ENCODE measurements around the gene REM2. TPM values are rescaled to one million over a fixed set of nuclear protein-coding genes. Genes with fewer than 3 reads are reported as not detected.
A peak's percentile ranks its signal among the peaks of the same experiment; 100 is the strongest.

The REM2 gene
- total RNA-seq, 1 experiment from 2014 or later: 0.18 TPM

DNA sequence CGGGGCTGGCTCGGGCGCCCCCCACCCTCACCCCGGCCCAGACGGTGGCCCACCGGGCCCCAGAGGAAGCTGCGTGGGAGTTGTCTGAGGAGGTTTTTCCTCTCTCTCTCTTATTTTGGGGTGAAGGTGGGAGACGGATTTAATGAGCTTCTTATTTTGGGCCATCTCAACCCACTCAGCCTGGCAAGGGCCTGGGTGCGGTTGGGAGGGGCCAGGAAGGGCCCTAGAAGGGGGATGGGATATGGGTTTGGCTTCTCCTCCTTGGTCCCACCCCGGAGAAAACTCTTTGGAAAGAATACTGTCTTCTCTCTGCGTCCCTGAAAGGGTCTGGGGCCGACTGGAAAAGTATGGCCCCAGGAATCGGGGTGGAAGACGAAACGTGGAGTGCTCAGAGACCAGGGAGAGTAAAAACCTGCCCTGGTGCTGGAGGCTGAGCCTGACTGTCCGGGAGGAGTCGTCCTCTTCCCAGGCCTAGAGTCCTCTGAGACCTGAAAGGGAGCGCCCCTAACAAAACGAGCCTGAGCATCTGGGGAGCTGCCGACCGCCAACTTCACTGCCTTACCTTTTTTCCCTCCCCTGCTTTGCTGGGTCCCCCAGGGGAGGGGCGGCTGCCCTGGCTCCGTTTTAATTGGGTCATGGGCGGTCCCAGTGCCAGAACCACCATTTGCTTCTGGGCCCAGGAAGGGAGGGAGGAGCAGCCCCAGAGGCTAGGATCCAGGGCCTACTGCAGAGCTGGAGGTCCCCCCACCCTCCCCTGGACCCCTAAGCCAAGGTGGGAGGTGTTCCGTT is 45.1 kb upstream of the REM2 start:
- Histone ChIP-seq H3K9me3 (ENCODE audit: low read length) (no peaks in the 10 kb centered on the region), H3F3A (ENCODE audit: low read length, unreplicated experiment) (peaks cover 6% of the 10 kb centered on the region), H3K27ac (ENCODE audit: low read length) (peak overlapping the region; percentile 47), H3K4me2 (ENCODE audit: low read length) (peak overlapping the region; percentile 90), H3K4me1 (ENCODE audit: insufficient read depth, low read length) (peaks cover 22% of the 10 kb centered on the region; the same call in 1 of the 2 replicates), H3K9ac (ENCODE audit: low read length) (peak overlapping the region; percentile 94), H3K27me3 (ENCODE audit: low read length) (no peaks in the 10 kb centered on the region), H3K36me3 (ENCODE audit: low read depth, low read length) (peaks cover 23% of the 10 kb centered on the region; the same call in 1 of the 2 replicates), H2AFZ (ENCODE audit: low read length) (peak overlapping the region; percentile 66), H3K4me3 (ENCODE audit: low read length) (peak overlapping the region; percentile 93), H3K79me2 (ENCODE audit: low read length) (peaks cover 43% of the 10 kb centered on the region), H4K20me1 (ENCODE audit: low read length) (no peaks in the 10 kb centered on the region), H3K9me2 (replicated peaks; ENCODE audit: low read length) (no peaks in the 10 kb centered on the region)
- CTCF ChIA-PET: interaction anchor here (0.9 to 2.5 kb wide), 2 partner anchors 13 to 248 kb away, joined by 3 to 11 read pairs; no protein-coding TSS in a partner anchor
- DNase-seq (peak; percentile 51), ATAC-seq (peak; percentile 37)
- POLR2A ChIA-PET (ENCODE audit: unreplicated experiment): interaction anchor here (0.5 to 2.1 kb wide), 3 partner anchors 13 to 248 kb away, joined by 3 to 14 read pairs (median 7); partner anchors contain the start of gene DAD1
- TF ChIP-seq EZH2phosphoT487 (IDR thresholded peaks at IDR 0.05; ENCODE audit: borderline replicate concordance, low read length) (no peak), EZH2 (IDR thresholded peaks at IDR 0.05; ENCODE audit: low read length, unreplicated experiment) (no peak)
- TF ChIP-seq, protein P1, sequence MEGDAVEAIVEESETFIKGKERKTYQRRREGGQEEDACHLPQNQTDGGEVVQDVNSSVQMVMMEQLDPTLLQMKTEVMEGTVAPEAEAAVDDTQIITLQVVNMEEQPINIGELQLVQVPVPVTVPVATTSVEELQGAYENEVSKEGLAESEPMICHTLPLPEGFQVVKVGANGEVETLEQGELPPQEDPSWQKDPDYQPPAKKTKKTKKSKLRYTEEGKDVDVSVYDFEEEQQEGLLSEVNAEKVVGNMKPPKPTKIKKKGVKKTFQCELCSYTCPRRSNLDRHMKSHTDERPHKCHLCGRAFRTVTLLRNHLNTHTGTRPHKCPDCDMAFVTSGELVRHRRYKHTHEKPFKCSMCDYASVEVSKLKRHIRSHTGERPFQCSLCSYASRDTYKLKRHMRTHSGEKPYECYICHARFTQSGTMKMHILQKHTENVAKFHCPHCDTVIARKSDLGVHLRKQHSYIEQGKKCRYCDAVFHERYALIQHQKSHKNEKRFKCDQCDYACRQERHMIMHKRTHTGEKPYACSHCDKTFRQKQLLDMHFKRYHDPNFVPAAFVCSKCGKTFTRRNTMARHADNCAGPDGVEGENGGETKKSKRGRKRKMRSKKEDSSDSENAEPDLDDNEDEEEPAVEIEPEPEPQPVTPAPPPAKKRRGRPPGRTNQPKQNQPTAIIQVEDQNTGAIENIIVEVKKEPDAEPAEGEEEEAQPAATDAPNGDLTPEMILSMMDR (conservative IDR thresholded peaks at IDR 0.05; ENCODE audit: low read depth, low read length): no peak
- intact Hi-C loops (cut with micrococcal nuclease): loop anchor here (1.0 kb wide), 1 partner anchor 13 kb away; no protein-coding TSS in a partner anchor
- BruUV-seq (replicated peaks): TSS peak; percentile 67

DNA sequence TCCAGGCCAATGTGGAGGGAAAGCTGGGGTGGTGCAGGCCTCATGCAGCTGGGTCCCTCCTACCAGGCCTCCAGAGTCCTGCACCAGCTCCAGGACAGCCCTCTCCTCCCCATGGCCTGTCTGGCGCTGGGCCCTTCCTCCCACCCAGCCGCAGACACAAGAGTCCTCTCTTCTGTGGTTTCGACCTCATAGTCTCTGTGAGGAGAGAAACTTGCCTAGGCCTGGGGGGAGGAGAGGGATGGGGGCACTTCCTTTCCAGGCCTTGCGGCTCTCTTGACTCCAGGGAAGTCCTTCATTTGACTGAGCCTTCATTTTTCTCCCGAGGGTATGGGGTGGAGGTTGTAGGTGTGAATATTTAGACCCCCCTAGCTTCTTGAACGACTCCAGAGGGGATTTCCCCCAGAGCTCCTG is 44.4 kb upstream of the REM2 start:
- Histone ChIP-seq H3K27ac (ENCODE audit: low read length) (no peak overlapping the region), H3K9me2 (replicated peaks; ENCODE audit: low read length) (no peaks in the 10 kb centered on the region), H3K9me3 (ENCODE audit: low read length) (no peaks in the 10 kb centered on the region), H3K27me3 (ENCODE audit: low read length) (no peaks in the 10 kb centered on the region), H3K4me3 (ENCODE audit: low read length) (peak overlapping the region; percentile 93), H3K4me2 (ENCODE audit: low read length) (peak overlapping the region; percentile 90), H4K20me1 (ENCODE audit: low read length) (no peaks in the 10 kb centered on the region), H3K4me1 (ENCODE audit: insufficient read depth, low read length) (peaks cover 22% of the 10 kb centered on the region; the same call in 1 of the 2 replicates), H3K79me2 (ENCODE audit: low read length) (peaks cover 43% of the 10 kb centered on the region), H2AFZ (ENCODE audit: low read length) (no peak overlapping the region), H3K9ac (ENCODE audit: low read length) (peak overlapping the region; percentile 94; the same call in 1 of the 2 replicates), H3K36me3 (ENCODE audit: low read depth, low read length) (peaks cover 20% of the 10 kb centered on the region; the same call in 1 of the 2 replicates), H3F3A (ENCODE audit: low read length, unreplicated experiment) (peaks cover 6% of the 10 kb centered on the region)
- POLR2A ChIA-PET (ENCODE audit: unreplicated experiment): interaction anchor here (2.1 kb wide), 1 partner anchor 13 kb away, joined by 14 read pairs; no protein-coding TSS in a partner anchor
- TF ChIP-seq EZH2 (IDR thresholded peaks at IDR 0.05; ENCODE audit: low read length, unreplicated experiment) (no peak), EZH2phosphoT487 (IDR thresholded peaks at IDR 0.05; ENCODE audit: borderline replicate concordance, low read length) (no peak)
- TF ChIP-seq, protein P1 (conservative IDR thresholded peaks at IDR 0.05; ENCODE audit: low read depth, low read length): no peak
- CTCF ChIA-PET: interaction anchor here (2.5 kb wide), 1 partner anchor 12 kb away, joined by 11 read pairs; no protein-coding TSS in a partner anchor
- intact Hi-C loops (cut with micrococcal nuclease): no loop called here
- DNase-seq (no peak), ATAC-seq (no peak)
- BruUV-seq (replicated peaks): no TSS peak
